H1 (cell line): ENCODE data around the gene CHST8. TPM values are rescaled to one million over a fixed set of nuclear protein-coding genes. Genes with fewer than 3 reads are reported as not detected.

ENCODE experiments used
- CTCF ChIA-PET: fragments of 300-600 bp; sonication (Branson Sonifier 250); formaldehyde crosslinking; loops from one replicate; lab custom pipeline; 2021; ENCODE audit not compliant: partially characterized antibody; lab: Charles Lee
- POLR2A ChIA-PET: fragments of 300-600 bp; sonication (Branson Sonifier 250); formaldehyde crosslinking; loops from one replicate; lab custom pipeline; 2021; ENCODE audit warnings: inconsistent platforms; ENCODE audit not compliant: partially characterized antibody; lab: Charles Lee
- DNase-seq, 2 experiments: peaks; one replicate each; pipeline versions ENCODE4 v3.0.0 to v3.0.0-alpha.2; 2010 to 2022; ENCODE audit warnings: low spot score in 2 of 2, low read depth in 1 of 2, mixed read lengths in 1 of 2
- FAIRE-seq: peaks from 2 replicates; lab custom pipeline; 2011; peaks lifted over from hg19 to GRCh38; lab: Jason Lieb, UNC
- H2AFZ ChIP-seq: 2 replicates; pipeline ENCODE4 v1.8.1; 2012; ENCODE audit warnings: low read length, inconsistent platforms
- H2AK5ac ChIP-seq: 2 replicates; pipeline ENCODE4 v1.6.1; 2013; ENCODE audit warnings: low read depth, low read length
- H2BK120ac ChIP-seq: replicated peaks from 2 replicates; pipeline ENCODE3; 2013; ENCODE audit warnings: low read depth, low read length, inconsistent platforms
- H2BK12ac ChIP-seq: 2 replicates; pipeline ENCODE4 v1.6.1; 2013; ENCODE audit warnings: low read depth, low read length
- H2BK15ac ChIP-seq: 2 replicates; pipeline ENCODE4 v1.6.1; 2013; ENCODE audit warnings: low read length
- H2BK20ac ChIP-seq: 2 replicates; pipeline ENCODE4 v1.6.1; 2013; ENCODE audit warnings: low read length
- H2BK5ac ChIP-seq: 2 replicates; pipeline ENCODE4 v1.6.1; 2013; ENCODE audit warnings: low read depth, low read length
- H3K14ac ChIP-seq: 2 replicates; pipeline ENCODE4 v1.6.1; 2013; ENCODE audit warnings: inconsistent platforms; ENCODE audit not compliant: insufficient read length
- H3K18ac ChIP-seq: 2 replicates; pipeline ENCODE4 v1.6.1; 2013; ENCODE audit warnings: low read length; ENCODE audit errors: extremely low read depth
- H3K23ac ChIP-seq: 2 replicates; pipeline ENCODE4 v1.6.1; 2013; ENCODE audit warnings: inconsistent platforms; ENCODE audit not compliant: insufficient read length
- H3K23me2 ChIP-seq: 2 replicates; pipeline ENCODE4 v1.6.1; 2013; ENCODE audit warnings: low read depth, low read length
- H3K27ac ChIP-seq: 2 replicates; pipeline ENCODE4 v1.6.1; 2011; ENCODE audit warnings: low read depth, low read length, inconsistent platforms
- H3K27me3 ChIP-seq, 4 experiments: replicated peaks in 1 of 4; 1 replicate in 1 of 4; 2 replicates in 3 of 4; pipeline versions ENCODE4 v1.6.1 to v1.8.1; 2011 to 2013; ENCODE audit warnings: low read length in 3 of 4, mild to moderate bottlenecking in 3 of 4, inconsistent platforms in 2 of 4, mixed read lengths in 2 of 4, moderate library complexity in 1 of 4; ENCODE audit not compliant: control insufficient read depth in 3 of 4, insufficient read depth in 3 of 4; ENCODE audit errors: extremely low read depth in 1 of 4
- H3K36me3 ChIP-seq, 4 experiments: 2 replicates each; pipeline versions ENCODE4 v1.6.1 to v1.8.1; 2011 to 2013; ENCODE audit warnings: mild to moderate bottlenecking in 4 of 4, low read length in 3 of 4, moderate library complexity in 2 of 4, control low read depth in 1 of 4, inconsistent platforms in 1 of 4; ENCODE audit not compliant: insufficient read depth in 4 of 4, control insufficient read depth in 2 of 4
- H3K4ac ChIP-seq: replicated peaks from 2 replicates; pipeline ENCODE3; 2013; ENCODE audit warnings: low read length, low read depth, mixed read lengths, inconsistent platforms; ENCODE audit not compliant: insufficient read length
- H3K4me1 ChIP-seq, 4 experiments: replicated peaks in 1 of 4; 1 replicate in 1 of 4; 2 replicates in 3 of 4; pipeline versions ENCODE4 v1.6.1 to v1.8.1; 2011 to 2013; ENCODE audit warnings: low read length in 3 of 4, inconsistent platforms in 2 of 4, mixed read lengths in 1 of 4; ENCODE audit not compliant: insufficient read depth in 4 of 4, control insufficient read depth in 3 of 4
- H3K4me2 ChIP-seq, 2 experiments: 2 replicates each; pipeline versions ENCODE4 v1.6.1 to v1.8.1; 2011 to 2013; ENCODE audit warnings: low read depth in 2 of 2, low read length in 2 of 2, control low read depth in 1 of 2, inconsistent platforms in 1 of 2, mild to moderate bottlenecking in 1 of 2; ENCODE audit not compliant: insufficient read depth in 1 of 2
- H3K4me3 ChIP-seq, 4 experiments: fragments of 200-600, 300-600 bp in 1 of 4; sonication (generic), shearing (Covaris generic), sonication (Bioruptor Twin) in 1 of 4; 2 replicates each; pipeline versions ENCODE4 v1.5.1 to v1.8.1; 2011 to 2016; ENCODE audit warnings: low read length in 4 of 4, low read depth in 3 of 4, control low read depth in 2 of 4, inconsistent platforms in 2 of 4, mild to moderate bottlenecking in 2 of 4, mixed read lengths in 1 of 4, moderate library complexity in 1 of 4; ENCODE audit not compliant: insufficient read depth in 2 of 4; ENCODE audit errors: extremely low read depth in 1 of 4
- H3K56ac ChIP-seq: replicated peaks from 2 replicates; pipeline ENCODE3; 2013; ENCODE audit warnings: low read depth, mild to moderate bottlenecking, mixed read lengths, low read length, inconsistent platforms; ENCODE audit not compliant: insufficient read length
- H3K79me1 ChIP-seq: 2 replicates; pipeline ENCODE4 v1.6.1; 2013; ENCODE audit warnings: low read depth, low read length, control low read depth
- H3K79me2 ChIP-seq, 2 experiments: 2 replicates each; pipeline versions ENCODE4 v1.6.1 to v1.8.1; 2012 to 2013; ENCODE audit warnings: low read length in 2 of 2, mild to moderate bottlenecking in 2 of 2, inconsistent platforms in 1 of 2; ENCODE audit not compliant: insufficient read depth in 2 of 2, control insufficient read depth in 1 of 2
- H3K9ac ChIP-seq, 4 experiments: replicated peaks in 1 of 4; 1 replicate in 1 of 4; 2 replicates in 3 of 4; pipeline versions ENCODE4 v1.6.1 to v1.8.1; 2011 to 2013; ENCODE audit warnings: low read depth in 3 of 4, low read length in 3 of 4, control low read depth in 2 of 4, mild to moderate bottlenecking in 2 of 4, moderate library complexity in 2 of 4, inconsistent platforms in 1 of 4; ENCODE audit errors: extremely low read depth in 1 of 4
- H3K9me3 ChIP-seq, 2 experiments: 2 replicates each; pipeline versions ENCODE4 v1.6.1 to v1.8.1; 2012 to 2013; ENCODE audit warnings: mild to moderate bottlenecking in 2 of 2, moderate library complexity in 2 of 2, control low read depth in 1 of 2, inconsistent platforms in 1 of 2, low read depth in 1 of 2, low read length in 1 of 2, mixed read lengths in 1 of 2; ENCODE audit not compliant: insufficient read depth in 2 of 2
- H4K20me1 ChIP-seq, 2 experiments: replicated peaks in 1 of 2; 2 replicates each; pipeline versions ENCODE3 to v1.8.1; 2011 to 2013; ENCODE audit warnings: inconsistent platforms in 2 of 2, low read length in 2 of 2, mild to moderate bottlenecking in 1 of 2; ENCODE audit not compliant: insufficient read depth in 2 of 2, control insufficient read depth in 1 of 2
- H4K5ac ChIP-seq: 2 replicates; pipeline ENCODE4 v1.6.1; 2013; ENCODE audit warnings: low read length, low read depth, mixed read lengths, inconsistent platforms; ENCODE audit not compliant: insufficient read length
- H4K8ac ChIP-seq: 2 replicates; pipeline ENCODE4 v1.8.0; 2013; ENCODE audit warnings: mild to moderate bottlenecking, moderate library complexity, low read length, inconsistent platforms; ENCODE audit not compliant: insufficient read depth; ENCODE audit errors: extremely low read depth
- H4K91ac ChIP-seq: replicated peaks from 2 replicates; pipeline ENCODE3; 2013; ENCODE audit warnings: low read length, mixed read lengths, inconsistent platforms; ENCODE audit not compliant: insufficient read length
- BACH1 ChIP-seq: IDR thresholded peaks from 2 replicates; pipeline ENCODE4 v1.6.1; 2012; ENCODE audit warnings: low read length, improper control_type of control experiment
- WGBS, 2 experiments: shearing (Covaris generic) in 1 of 2; methylation state at CpG; one replicate each; pipeline versions ENCODE4 v1.1.6 to v1.1.7; 2013 to 2015; ENCODE audit warnings: low lambda C conversion rate in 2 of 2, mixed read lengths in 2 of 2, inconsistent platforms in 1 of 2, low coverage in 1 of 2, missing lambda C conversion rate in 1 of 2; ENCODE audit not compliant: insufficient replicate concordance in 2 of 2, insufficient coverage in 1 of 2, insufficient read length in 1 of 2; ENCODE audit errors: extremely low coverage in 1 of 2, missing lambda C conversion rate in 1 of 2; 5-methylcytosine and 5-hydroxymethylcytosine counted together
- polyA plus RNA-seq, 7 experiments: library from polyadenylated mRNA; depleted of rRNA in 3 of 7; stranded (reverse) in 5 of 7; unstranded in 2 of 7; fragments of >200 nt in 5 of 7; fragments of 200-250 nt in 2 of 7; gene quantifications; 1 replicate in 5 of 7; 2 replicates in 1 of 7; 4 replicates in 1 of 7; pipeline versions ENCODE4 v1.2.1 to v1.2.3, GENCODE V29; 2011 to 2013; ENCODE audit warnings: missing spikeins in 2 of 7, mixed read lengths in 2 of 7
- total RNA-seq: library from RNA; stranded (reverse); fragmentation: NEBNext Ultra II Directional; extraction: Animal tissue kit (Norgen Biotek cat#: 25700); gene quantifications from 2 replicates; pipeline ENCODE4 v1.2.1, GENCODE V29; 2021

CHST8 gene
- total and polyA plus RNA-seq, 2 of the 8 experiments (the other 6 are each of a cell fraction or from before 2014, with no cell fraction given): 10.8 to 28.2 TPM

GRCh38 chr19:33691736-33692135, 70.0 kb downstream of the CHST8 start:
- no peak overlapping the region for H2AK5ac ChIP-seq
- H2BK120ac ChIP-seq: no peak overlapping the region
- ChIA-PET CTCF (interaction anchor here (0.7 kb wide), 1 partner anchor 12 kb away, joined by 3 read pairs; no protein-coding TSS in a partner anchor), POLR2A (interaction anchor here (0.6 kb wide), 1 partner anchor 65 kb away, joined by 4 read pairs; no protein-coding TSS in a partner anchor)
- H2BK15ac ChIP-seq: no peak overlapping the region
- H2BK5ac ChIP-seq: no peak overlapping the region
- no peak overlapping the region for H4K8ac ChIP-seq
- no peak for TF ChIP-seq BACH1
- FAIRE-seq: no peak
- H4K20me1 ChIP-seq: peaks cover 0 to 4% of the 10 kb centered on the region in 2 experiments
- H4K5ac ChIP-seq: no peak overlapping the region
- no peaks in the 10 kb centered on the region for H3K79me2 ChIP-seq
- H3K23me2 ChIP-seq: no peaks in the 10 kb centered on the region
- no peak overlapping the region for H3K4me2 ChIP-seq
- H3K9me3 ChIP-seq: no peaks in the 10 kb centered on the region
- H3K23ac ChIP-seq: no peak overlapping the region
- H4K91ac ChIP-seq: no peak overlapping the region
- H3K14ac ChIP-seq: no peak overlapping the region
- no peak overlapping the region for H2BK12ac ChIP-seq
- no peak overlapping the region for H2BK20ac ChIP-seq
- WGBS, 2 experiments: 86% methylated on average over 7 of the region's 7 CpGs; no CpG with 5 or more reads in 1 of the 2 experiments
- no peak overlapping the region for H2AFZ ChIP-seq
- H3K4me1 ChIP-seq: peaks cover 0 to 8% (median 0%) of the 10 kb centered on the region in 4 experiments; a peak in 1 of 7 replicates
- H3K18ac ChIP-seq: no peak overlapping the region
- no peak overlapping the region for H3K4ac ChIP-seq
- no peak for DNase-seq
- H3K56ac ChIP-seq: no peak overlapping the region
- H3K9ac ChIP-seq: no peak overlapping the region
- H3K79me1 ChIP-seq: peaks cover under 1% of the 10 kb centered on the region; the same call in 1 of the 2 replicates
- no peaks in the 10 kb centered on the region for H3K27me3 ChIP-seq
- no peak overlapping the region for H3K4me3 ChIP-seq
- no peaks in the 10 kb centered on the region for H3K36me3 ChIP-seq
- H3K27ac ChIP-seq: no peak overlapping the region
